AG04450 (cell line): ENCODE results near the gene ZNF592. TPM values are rescaled to one million over a fixed set of nuclear protein-coding genes. Genes with fewer than 3 reads are reported as not detected.

Experiments
- CTCF ChIA-PET: fragments of 300-600, 350-600 bp; formaldehyde crosslinking; extraction: SDS; loops from one replicate; lab custom pipeline; 2022; ENCODE audit warnings: antibody characterized with exemption, inconsistent platforms; lab: Charles Lee
- POLR2A ChIA-PET: fragments of 350-600 bp; formaldehyde crosslinking; extraction: SDS; loops from one replicate; lab custom pipeline; 2021; ENCODE audit warnings: antibody characterized with exemption, inconsistent platforms; lab: Yijun Ruan, JAX
- DNase-seq: peaks from one replicate; pipeline ENCODE4 v3.0.0-alpha.2; 2011; ENCODE audit warnings: low read depth, low spot score
- H3K27ac ChIP-seq: one replicate; pipeline ENCODE4 v1.5.1; 2012; ENCODE audit warnings: low read depth, low read length, control low read depth
- H3K27me3 ChIP-seq: one replicate; pipeline ENCODE4 v1.6.0; 2012; ENCODE audit warnings: low read length; ENCODE audit not compliant: control insufficient read depth, insufficient read depth
- H3K4me3 ChIP-seq: 2 replicates; pipeline ENCODE4 v1.5.1; 2011; ENCODE audit warnings: mild to moderate bottlenecking, low read depth, low read length, control low read depth
- H3K9me3 ChIP-seq: 2 replicates; pipeline ENCODE4 v1.5.1; 2012; ENCODE audit warnings: low read length; ENCODE audit not compliant: control insufficient read depth, insufficient read depth
- polyA plus RNA-seq: library from polyadenylated mRNA; depleted of rRNA; stranded (reverse); fragments of >200 nt; gene quantifications from 2 replicates; pipeline ENCODE4 v1.2.3, GENCODE V29; 2011
- TF ChIP-seq, protein P1 (sequence below): IDR thresholded peaks from 2 replicates; pipeline ENCODE4 v1.5.1; 2011; ENCODE audit warnings: low read depth, low read length, control low read depth, inconsistent platforms

The ZNF592 gene
- polyA plus RNA-seq, 1 experiment = 6.2 TPM

DNA sequence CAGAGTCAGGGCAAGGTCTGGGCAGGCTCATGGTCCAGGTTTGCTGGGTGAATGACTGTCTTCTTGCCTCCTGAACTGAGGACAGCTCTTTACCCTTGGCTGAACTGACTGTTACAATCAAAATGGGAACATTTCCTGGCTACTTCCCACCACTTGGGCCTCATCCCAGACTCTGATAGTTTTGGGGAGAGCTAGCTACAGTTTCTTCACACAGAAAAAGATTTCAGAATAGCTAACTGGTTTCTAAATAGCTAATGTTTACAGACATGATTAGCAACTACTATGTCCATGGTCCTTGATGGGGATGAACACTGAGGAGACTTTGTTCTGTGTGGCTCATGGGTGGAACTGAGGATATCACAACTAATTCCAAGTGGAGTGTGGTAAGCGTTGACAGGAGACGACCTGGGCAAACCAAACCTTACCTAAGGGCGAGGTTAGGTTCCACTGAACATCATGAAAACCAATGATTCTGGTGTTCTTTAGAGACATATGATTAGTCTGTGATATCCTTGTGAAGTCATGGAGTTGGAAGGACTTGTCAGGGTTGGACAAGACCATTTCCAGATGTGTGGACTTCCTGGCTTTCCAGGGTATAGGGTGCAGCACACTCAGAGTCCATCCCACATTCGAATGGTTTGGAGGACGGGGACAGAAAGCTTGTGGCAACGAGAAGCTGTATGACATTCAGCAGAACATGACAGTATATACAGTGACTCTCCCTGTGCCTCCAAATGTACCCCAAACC lies 76.0 kb downstream of the ZNF592 start:
- Histone ChIP-seq H3K9me3 (no peaks in the 10 kb centered on the region), H3K4me3 (no peak overlapping the region), H3K27me3 (peaks cover 15% of the 10 kb centered on the region), H3K27ac (no peak overlapping the region)
- DNase-seq = no peak
- POLR2A ChIA-PET = no interaction called here
- CTCF ChIA-PET = interaction anchor here (1.1 to 1.5 kb wide), 3 partner anchors 21 to 75 kb away, joined by 3 to 4 read pairs (median 4); no protein-coding TSS in a partner anchor
- TF ChIP-seq, protein P1, sequence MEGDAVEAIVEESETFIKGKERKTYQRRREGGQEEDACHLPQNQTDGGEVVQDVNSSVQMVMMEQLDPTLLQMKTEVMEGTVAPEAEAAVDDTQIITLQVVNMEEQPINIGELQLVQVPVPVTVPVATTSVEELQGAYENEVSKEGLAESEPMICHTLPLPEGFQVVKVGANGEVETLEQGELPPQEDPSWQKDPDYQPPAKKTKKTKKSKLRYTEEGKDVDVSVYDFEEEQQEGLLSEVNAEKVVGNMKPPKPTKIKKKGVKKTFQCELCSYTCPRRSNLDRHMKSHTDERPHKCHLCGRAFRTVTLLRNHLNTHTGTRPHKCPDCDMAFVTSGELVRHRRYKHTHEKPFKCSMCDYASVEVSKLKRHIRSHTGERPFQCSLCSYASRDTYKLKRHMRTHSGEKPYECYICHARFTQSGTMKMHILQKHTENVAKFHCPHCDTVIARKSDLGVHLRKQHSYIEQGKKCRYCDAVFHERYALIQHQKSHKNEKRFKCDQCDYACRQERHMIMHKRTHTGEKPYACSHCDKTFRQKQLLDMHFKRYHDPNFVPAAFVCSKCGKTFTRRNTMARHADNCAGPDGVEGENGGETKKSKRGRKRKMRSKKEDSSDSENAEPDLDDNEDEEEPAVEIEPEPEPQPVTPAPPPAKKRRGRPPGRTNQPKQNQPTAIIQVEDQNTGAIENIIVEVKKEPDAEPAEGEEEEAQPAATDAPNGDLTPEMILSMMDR = no peak

DNA sequence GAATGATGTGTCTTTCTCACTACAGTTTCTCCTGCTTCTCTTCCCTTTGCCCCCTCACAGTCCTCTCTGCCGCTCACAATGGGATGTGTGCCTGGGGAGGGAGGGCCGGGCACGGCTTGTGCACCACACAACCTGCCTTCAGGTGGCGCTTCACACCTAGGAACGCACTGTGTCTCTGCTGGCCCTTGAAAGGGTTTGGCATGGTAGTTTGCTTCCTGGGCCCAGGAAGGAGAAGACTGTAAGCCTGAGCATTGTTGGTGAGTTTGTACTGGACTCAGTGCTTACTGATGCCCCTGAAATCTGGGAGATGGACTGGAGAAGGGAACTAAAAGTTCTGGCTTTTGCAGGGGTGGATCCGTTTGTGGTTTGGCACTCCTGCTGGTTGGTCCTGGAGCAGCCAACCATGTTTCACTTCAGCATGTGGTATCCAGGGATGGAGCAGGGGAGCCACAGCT lies 78.0 kb downstream of the ZNF592 start:
- no peak for DNase-seq

DNA sequence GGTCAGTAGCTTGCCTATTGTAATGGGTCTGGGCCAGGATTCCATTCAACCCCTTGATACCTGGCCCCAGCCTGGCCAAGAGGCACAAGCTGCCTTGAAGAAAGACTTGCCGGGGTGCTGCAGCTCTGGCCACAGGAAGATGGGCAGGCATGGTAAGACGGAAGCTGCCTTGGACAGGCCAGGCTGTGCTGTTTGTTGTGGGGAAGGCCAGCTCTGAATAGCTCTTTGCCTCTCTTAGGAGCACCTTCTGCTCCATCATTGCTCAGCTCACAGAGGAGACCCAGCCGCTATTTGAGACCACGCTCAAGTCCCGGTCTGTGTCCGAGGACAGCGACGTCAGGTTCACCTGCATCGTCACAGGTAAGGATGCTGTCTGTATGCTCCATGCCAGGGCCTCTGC lies 78.9 kb downstream of the ZNF592 start:
- no peaks in the 10 kb centered on the region for H3K9me3 ChIP-seq
- TF ChIP-seq, protein P1 = no peak
- H3K27ac ChIP-seq = no peak overlapping the region
- no peak for DNase-seq
- ChIA-PET POLR2A (no interaction called here), CTCF (interaction anchor here (1.4 kb wide), 1 partner anchor 101 kb away, joined by 4 read pairs; no protein-coding TSS in a partner anchor)
- H3K4me3 ChIP-seq = no peak overlapping the region
- H3K27me3 ChIP-seq = peaks cover 25% of the 10 kb centered on the region

More for the DNA sequence above, 78.0 kb downstream of the ZNF592 start:
- POLR2A ChIA-PET = no interaction called here
- peaks cover 21% of the 10 kb centered on the region for H3K27me3 ChIP-seq
- CTCF ChIA-PET = no interaction called here
- H3K4me3 ChIP-seq = no peak overlapping the region
- TF ChIP-seq, protein P1 = 0 out of 2 replicates have a peak, but pooled peaks have one; percentile 20
- no peak overlapping the region for H3K27ac ChIP-seq
- H3K9me3 ChIP-seq = no peaks in the 10 kb centered on the region

DNA sequence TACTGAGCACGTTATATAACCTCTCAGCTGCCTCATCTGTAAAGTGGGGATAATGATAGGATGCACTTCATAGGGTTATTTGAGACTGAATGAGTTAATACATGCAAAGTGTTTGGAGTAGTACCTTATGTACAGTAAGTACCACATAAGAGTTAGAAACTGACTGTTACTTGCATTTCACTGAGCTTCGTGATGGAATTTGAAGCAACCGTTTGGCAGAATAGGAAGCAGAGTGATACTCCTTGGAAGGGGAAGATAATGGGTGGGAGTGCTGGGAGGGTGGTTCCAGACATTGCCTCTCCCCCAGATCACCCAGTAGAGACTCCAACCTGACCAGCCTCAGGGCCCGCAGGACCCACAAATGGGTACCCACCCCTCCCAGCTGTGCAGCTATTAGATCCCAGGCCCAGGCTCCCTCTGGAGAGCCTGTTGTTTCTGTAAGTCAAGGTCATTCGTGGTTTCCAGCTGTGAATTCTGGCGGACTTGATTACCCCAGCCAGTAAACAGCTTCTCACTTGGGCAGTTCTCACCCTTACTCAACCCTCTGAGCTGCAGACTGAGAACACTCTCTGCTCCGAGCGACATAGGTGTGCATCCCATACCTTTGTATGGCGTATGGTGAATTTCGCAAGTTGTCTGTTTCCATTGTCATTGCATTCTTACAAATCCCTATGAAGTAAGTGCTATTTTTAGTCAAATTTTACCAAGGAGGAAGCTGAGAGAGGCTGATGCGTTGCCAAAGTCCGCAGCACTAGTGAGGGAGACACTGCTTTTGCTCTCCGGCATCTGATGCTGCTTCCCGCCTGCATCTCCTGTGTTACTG lies 79.9 kb downstream of the ZNF592 start:
- Histone ChIP-seq H3K9me3 (no peaks in the 10 kb centered on the region), H3K27me3 (peaks cover 24% of the 10 kb centered on the region), H3K27ac (no peak overlapping the region), H3K4me3 (no peak overlapping the region)
- no peak for DNase-seq
- TF ChIP-seq, protein P1 = no peak
- CTCF ChIA-PET = interaction anchor here (0.6 to 1.4 kb wide), 2 partner anchors 100 to 243 kb away, joined by 4 read pairs; no protein-coding TSS in a partner anchor
- POLR2A ChIA-PET = no interaction called here
